Epithelial cell of prostate (primary cell): Measurements from ENCODE around the gene AKNA.
"Not testable (repeated sequence)": the region's sequence is repeated elsewhere in the genome, so short reads cannot be mapped to it uniquely, and the experiment has no call there.

ENCODE experiments used
- DNase-seq: peaks from one replicate; pipeline ENCODE4 v3.0.0-alpha.2; 2011; ENCODE audit warnings: low read depth, low spot score
- H3K27ac ChIP-seq: fragments of 450-650 bp; 2 replicates; pipeline ENCODE4 v1.5.1; 2017; ENCODE audit warnings: mild to moderate bottlenecking

The AKNA gene

GRCh38 chr9:114325684-114326254 is 62.0 kb downstream of the AKNA start:
- H3K27ac ChIP-seq, DNase-seq: not testable (repeated sequence)

GRCh38 chr9:114324965-114325364 is 62.8 kb downstream of the AKNA start:
- DNase-seq: not testable (repeated sequence)

GRCh38 chr9:114324492-114324891 is 63.3 kb downstream of the AKNA start:
- H3K27ac ChIP-seq: no peak overlapping the region
- DNase-seq: no peak

More at GRCh38 chr9:114324965-114325364, 62.8 kb downstream of the AKNA start:
- H3K27ac ChIP-seq: not testable (repeated sequence)

- not testable (repeated sequence) for H3K27ac ChIP-seq, DNase-seq
These were observed 63.9 kb downstream of the AKNA start for GRCh38 chr9:114323849-114324248.

- DNase-seq, H3K27ac ChIP-seq: not testable (repeated sequence)
These were observed 64.8 kb downstream of the AKNA start, which contains the start of gene ORM1 for GRCh38 chr9:114322831-114323531. Gene ORM1, plus strand, starts transcription at chr9:114323098. Its CDS starts 36 bp downstream, at chr9:114323134.

- not testable (repeated sequence) for H3K27ac ChIP-seq, DNase-seq
These were observed 65.5 kb downstream of the AKNA start for GRCh38 chr9:114322160-114322818.

GRCh38 chr9:114321759-114322158 is 66.0 kb downstream of the AKNA start:
- no peak for DNase-seq
- no peak overlapping the region for H3K27ac ChIP-seq

GRCh38 chr9:114320710-114321109 is 67.1 kb downstream of the AKNA start:
- DNase-seq: peak; percentile 43
- H3K27ac ChIP-seq: not testable (repeated sequence)

GRCh38 chr9:114319147-114319546 is 68.6 kb downstream of the AKNA start:
- DNase-seq: no peak
- no peak overlapping the region for H3K27ac ChIP-seq

- H3K27ac ChIP-seq: no peak overlapping the region
- DNase-seq: no peak
These were observed 69.4 kb downstream of the AKNA start for GRCh38 chr9:114318416-114318815.

GRCh38 chr9:114317665-114318357 is 70.0 kb downstream of the AKNA start:
- no peak for DNase-seq
- no peak overlapping the region for H3K27ac ChIP-seq

GRCh38 chr9:114316605-114317230 is 71.1 kb downstream of the AKNA start:
- DNase-seq: no peak
- no peak overlapping the region for H3K27ac ChIP-seq

GRCh38 chr9:114315723-114316363 is 71.9 kb downstream of the AKNA start:
- H3K27ac ChIP-seq: no peak overlapping the region
- DNase-seq: no peak

GRCh38 chr9:114314881-114315722 is 72.7 kb downstream of the AKNA start:
- H3K27ac ChIP-seq: no peak overlapping the region
- DNase-seq: no peak

GRCh38 chr9:114314256-114314867 is 73.4 kb downstream of the AKNA start:
- no peak overlapping the region for H3K27ac ChIP-seq
- DNase-seq: no peak

- no peak overlapping the region for H3K27ac ChIP-seq
- no peak for DNase-seq
These were observed 74.6 kb downstream of the AKNA start for GRCh38 chr9:114313186-114313585.

GRCh38 chr9:114312513-114312875 is 75.3 kb downstream of the AKNA start:
- no peak for DNase-seq
- H3K27ac ChIP-seq: no peak overlapping the region
